Glomerular visceral epithelial cell (primary cell): ENCODE data around the gene CACNA2D4.

Experiments used
- DNase-seq: peaks from one replicate; pipeline ENCODE4 v3.0.0-alpha.2; 2016; ENCODE audit errors: extremely low spot score

Gene CACNA2D4

DNA sequence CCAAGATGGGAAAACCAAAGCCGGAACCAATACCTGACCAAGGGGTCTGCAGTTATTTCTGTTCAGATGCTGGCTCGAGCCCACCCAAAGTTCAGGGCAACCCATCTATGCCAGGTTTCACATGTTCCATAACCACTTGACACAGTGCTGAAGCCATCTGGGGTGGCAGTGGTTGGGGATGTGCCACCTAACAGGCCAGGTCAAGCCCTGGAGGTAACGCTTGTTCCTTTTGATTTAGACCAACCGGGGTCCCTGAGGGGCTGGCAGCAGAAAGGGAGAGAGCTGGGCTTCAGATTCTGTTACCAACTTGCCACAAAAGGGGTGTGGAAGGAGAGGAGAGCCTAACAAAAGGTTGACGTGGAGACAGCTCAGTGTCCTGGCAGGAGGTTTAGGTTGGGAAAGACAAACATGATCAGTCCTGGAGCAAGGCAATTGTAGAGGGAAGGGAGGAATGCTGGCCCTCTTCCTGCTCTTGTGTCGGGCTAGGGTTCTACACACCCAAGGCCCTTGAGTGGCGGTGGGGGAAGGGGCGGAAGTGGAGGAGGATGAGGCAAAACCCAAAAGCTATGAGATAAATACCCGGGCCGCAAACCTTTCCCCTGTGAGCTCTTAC, 31.9 kb downstream of the CACNA2D4 start:
- no peak for DNase-seq

GRCh38 chr12:1885599-1886245, 32.7 kb downstream of the CACNA2D4 start:
- DNase-seq: no peak

GRCh38 chr12:1885082-1885596, 33.3 kb downstream of the CACNA2D4 start:
- DNase-seq: no peak

- no peak for DNase-seq
Observed at GRCh38 chr12:1884651-1885050, 33.8 kb downstream of the CACNA2D4 start.

- no peak for DNase-seq
Observed at GRCh38 chr12:1883513-1883912, 34.9 kb downstream of the CACNA2D4 start.

- DNase-seq: no peak
Observed at GRCh38 chr12:1882850-1883470, 35.5 kb downstream of the CACNA2D4 start.

GRCh38 chr12:1882405-1882804, 36.0 kb downstream of the CACNA2D4 start:
- no peak for DNase-seq

DNA sequence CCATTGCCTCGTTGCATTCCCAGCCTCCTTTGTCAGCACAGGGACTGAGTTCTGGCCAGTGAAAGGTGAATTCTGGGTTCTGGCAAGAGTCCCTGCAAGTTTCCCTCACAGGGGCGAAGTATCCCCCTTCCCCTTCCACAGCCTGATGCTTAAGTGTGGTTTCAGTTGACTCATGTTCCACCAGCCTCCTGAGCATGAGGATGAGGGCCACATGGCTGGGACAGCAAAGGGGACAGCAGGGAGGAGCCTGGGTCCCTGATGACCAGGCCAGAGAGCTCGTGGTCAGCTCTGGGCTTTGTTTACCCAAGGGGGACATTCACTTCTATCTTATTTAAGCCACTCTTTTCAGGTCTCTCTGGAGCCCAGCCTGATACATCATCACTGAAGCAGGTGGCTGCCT, 36.5 kb downstream of the CACNA2D4 start:
- DNase-seq: no peak

- DNase-seq: no peak
Observed at GRCh38 chr12:1881301-1881700, 37.2 kb downstream of the CACNA2D4 start.

DNA sequence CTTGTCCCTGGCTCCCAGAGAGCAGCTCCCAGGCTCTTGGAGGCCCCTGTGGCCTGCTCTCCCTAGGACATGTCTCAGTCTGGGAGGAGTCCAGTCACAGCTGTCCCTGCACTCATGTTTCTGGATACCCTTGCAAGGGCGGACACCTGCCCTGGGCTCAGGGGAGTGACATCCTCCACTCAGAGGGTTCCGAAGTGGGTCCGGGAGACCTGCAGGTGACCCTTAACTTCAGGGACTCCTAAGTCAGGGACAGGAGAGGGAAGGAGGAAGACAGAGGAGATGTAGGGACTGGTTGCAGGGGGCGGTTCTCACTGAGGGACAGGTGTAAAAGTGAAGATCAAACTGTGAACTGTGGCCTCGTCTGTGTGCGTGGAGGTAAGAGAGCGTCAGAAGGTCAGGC, 37.6 kb downstream of the CACNA2D4 start:
- no peak for DNase-seq

- DNase-seq: no peak
Observed at GRCh38 chr12:1880153-1880845, 38.2 kb downstream of the CACNA2D4 start.

DNA sequence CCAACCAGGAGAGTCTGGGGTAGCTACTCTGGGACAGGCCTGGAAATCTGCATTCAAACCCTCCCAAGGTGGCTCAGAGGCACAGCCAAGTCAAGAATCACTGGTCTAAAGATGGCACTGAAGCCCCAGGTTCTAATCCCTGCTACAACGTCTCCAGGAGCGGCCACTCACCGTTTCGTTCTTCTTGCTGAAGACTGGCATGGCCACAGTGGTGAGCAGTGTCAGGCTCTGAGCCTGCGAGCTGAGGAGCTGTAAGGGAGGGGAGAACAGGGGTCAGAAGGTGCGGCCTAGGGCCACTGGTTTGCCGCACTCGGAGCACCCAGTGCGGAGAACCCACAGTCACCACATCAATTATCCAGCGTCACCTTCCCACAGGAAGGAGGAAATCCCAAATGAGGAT, 38.8 kb downstream of the CACNA2D4 start:
- DNase-seq: no peak

DNA sequence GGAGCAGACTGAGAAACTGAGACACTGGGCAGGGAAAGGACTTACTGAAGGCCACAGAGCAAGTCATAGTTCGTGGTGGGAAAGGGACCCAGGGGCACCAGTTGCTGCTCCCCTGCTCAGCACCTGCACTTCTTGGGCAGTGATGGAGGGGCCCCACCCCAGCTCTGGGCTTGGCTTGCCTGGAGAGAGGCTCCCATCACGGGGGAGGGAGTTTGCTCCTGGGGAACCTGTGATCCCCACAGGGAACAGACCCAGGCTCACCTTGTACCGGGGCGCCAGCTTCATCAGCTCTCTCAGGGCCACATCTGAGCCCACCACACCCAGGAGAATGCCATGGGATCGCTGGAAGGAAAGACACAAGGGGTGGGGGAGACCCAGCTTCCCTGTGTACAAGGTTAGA, 39.8 kb downstream of the CACNA2D4 start:
- DNase-seq: no peak

GRCh38 chr12:1878214-1878613, 40.2 kb downstream of the CACNA2D4 start:
- DNase-seq: no peak

GRCh38 chr12:1877169-1877878, 41.1 kb downstream of the CACNA2D4 start:
- DNase-seq: no peak

- DNase-seq: no peak
Observed at GRCh38 chr12:1876086-1876485, 42.4 kb downstream of the CACNA2D4 start.

GRCh38 chr12:1875608-1876007, 42.8 kb downstream of the CACNA2D4 start:
- no peak for DNase-seq

GRCh38 chr12:1873531-1874510, 44.6 kb downstream of the CACNA2D4 start:
- no peak for DNase-seq

DNA sequence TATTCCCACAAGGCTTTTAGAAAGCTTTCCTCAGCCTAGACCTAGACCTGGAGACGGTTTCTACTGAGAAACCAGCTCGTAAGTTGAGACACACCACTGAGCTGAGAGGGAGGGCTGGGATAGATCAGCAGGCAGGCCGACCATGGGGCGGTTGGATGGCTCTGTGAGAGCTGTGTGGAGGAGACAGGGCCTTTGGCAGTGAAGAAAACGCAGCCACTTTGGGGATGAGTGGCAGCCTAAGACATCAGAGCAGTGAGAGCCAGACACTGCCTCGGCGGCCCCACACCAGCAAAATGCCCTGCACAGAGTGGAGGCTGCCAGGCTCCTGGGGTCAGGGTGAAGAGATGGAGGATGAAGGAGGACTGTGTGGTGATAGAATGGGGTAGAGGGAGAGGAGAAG, 46.0 kb downstream of the CACNA2D4 start:
- no peak for DNase-seq

GRCh38 chr12:1872001-1872400, 46.5 kb downstream of the CACNA2D4 start:
- no peak for DNase-seq
